Mammary epithelial cell (primary cell): ENCODE data around the gene TNFSF13.

Experiments used
- CTCF ChIP-seq, 2 donors: IDR thresholded peaks in 1 of 2; conservative IDR thresholded peaks in 1 of 2; 2 replicates each; pipeline ENCODE4 v1.5.1; 2011 to 2012; ENCODE audit warnings: inconsistent platforms in 2 of 2, low read length in 2 of 2, mild to moderate bottlenecking in 2 of 2, control low read depth in 1 of 2, low read depth in 1 of 2; ENCODE audit not compliant: insufficient read depth in 1 of 2; ENCODE audit errors: extremely low read depth in 1 of 2
- EZH2 ChIP-seq: IDR thresholded peaks from 2 replicates; pipeline ENCODE4 v1.6.1; 2012; ENCODE audit warnings: low read length, inconsistent platforms, borderline replicate concordance

- TF ChIP-seq CTCF (conservative IDR thresholded peaks at IDR 0.05 in 1 of 2, IDR thresholded peaks at IDR 0.05 in 1 of 2; ENCODE audit: extremely low read depth in 1 of 2, insufficient read depth in 1 of 2, low read depth in 1 of 2, low read length in 2 of 2) (no peak), EZH2 (no peak)
Measured at GRCh38 chr17:7556627-7557026, 1.9 kb upstream of the TNFSF13 start.
